ENCODE results near the gene COTL1. TPM values are rescaled to one million over a fixed set of nuclear protein-coding genes. Genes with fewer than 3 reads are reported as not detected.

Gene COTL1
- total RNA-seq, 4 donors from 2014 or later: 19.1 to 66.9 (median 29.4) TPM

DNA sequence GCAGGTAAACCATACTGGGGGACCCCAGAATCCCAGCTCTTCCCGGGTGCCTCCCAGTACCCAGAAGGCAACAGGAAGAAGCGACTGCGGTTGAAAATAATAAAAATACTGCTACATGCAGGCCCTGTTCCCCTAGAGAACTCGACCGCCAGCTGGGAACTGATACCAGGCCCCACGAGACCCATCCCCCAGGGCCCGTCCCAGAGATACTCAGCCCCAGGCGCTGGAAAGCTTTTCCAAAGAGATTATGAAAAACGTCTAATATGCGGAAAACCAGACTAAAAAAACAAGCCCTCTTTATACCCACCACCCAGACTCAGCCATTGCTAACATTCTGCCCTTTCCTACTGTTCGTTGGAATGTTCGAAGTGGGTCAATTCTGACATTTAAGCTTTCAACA, 100.5 kb downstream of the COTL1 start:
- intact Hi-C loops (cut with DNase I; ENCODE audit: low total_unique reads): loop anchor here (10.0 kb wide), 1 partner anchor 207 kb away; no protein-coding TSS in a partner anchor
- Histone ChIP-seq H3K4me1 (no peaks in the 10 kb centered on the region), H3K4me3 (no peak overlapping the region), H3K27me3 (no peaks in the 10 kb centered on the region), H3K36me3 (no peaks in the 10 kb centered on the region), H3K27ac (no peak overlapping the region), H3K9me3 (no peaks in the 10 kb centered on the region)
- no peak for DNase-seq
- no peak for TF ChIP-seq POLR2A (IDR thresholded peaks at IDR 0.05)
- TF ChIP-seq, protein P1, sequence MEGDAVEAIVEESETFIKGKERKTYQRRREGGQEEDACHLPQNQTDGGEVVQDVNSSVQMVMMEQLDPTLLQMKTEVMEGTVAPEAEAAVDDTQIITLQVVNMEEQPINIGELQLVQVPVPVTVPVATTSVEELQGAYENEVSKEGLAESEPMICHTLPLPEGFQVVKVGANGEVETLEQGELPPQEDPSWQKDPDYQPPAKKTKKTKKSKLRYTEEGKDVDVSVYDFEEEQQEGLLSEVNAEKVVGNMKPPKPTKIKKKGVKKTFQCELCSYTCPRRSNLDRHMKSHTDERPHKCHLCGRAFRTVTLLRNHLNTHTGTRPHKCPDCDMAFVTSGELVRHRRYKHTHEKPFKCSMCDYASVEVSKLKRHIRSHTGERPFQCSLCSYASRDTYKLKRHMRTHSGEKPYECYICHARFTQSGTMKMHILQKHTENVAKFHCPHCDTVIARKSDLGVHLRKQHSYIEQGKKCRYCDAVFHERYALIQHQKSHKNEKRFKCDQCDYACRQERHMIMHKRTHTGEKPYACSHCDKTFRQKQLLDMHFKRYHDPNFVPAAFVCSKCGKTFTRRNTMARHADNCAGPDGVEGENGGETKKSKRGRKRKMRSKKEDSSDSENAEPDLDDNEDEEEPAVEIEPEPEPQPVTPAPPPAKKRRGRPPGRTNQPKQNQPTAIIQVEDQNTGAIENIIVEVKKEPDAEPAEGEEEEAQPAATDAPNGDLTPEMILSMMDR (IDR thresholded peaks at IDR 0.05): no peak

Other genes starting within 250 kb of the COTL1 start
- gene ATP2C2, start 249.5 kb downstream of the COTL1 start, total RNA-seq: 1 to 10 TPM in 1 of 4 donors, under 1 TPM in 3; 0.51 to 1.8 (median 0.84) TPM
- gene MEAK7, start 113.4 kb downstream of the COTL1 start, total RNA-seq: 10 to 100 TPM; 11.3 to 26.8 (median 21.4) TPM
- gene KLHL36, start 30.4 kb upstream of the COTL1 start, total RNA-seq: 10 to 100 TPM; 38.2 to 70.7 (median 52.5) TPM
- gene USP10, start 81.9 kb upstream of the COTL1 start, total RNA-seq: 10 to 100 TPM; 12.6 to 83.3 (median 44.2) TPM
- gene CRISPLD2, start 201.9 kb upstream of the COTL1 start, total RNA-seq: 100 to 1,000 TPM; 108 to 441 (median 190) TPM